ENCODE data around the gene NXPH4. TPM values are rescaled to one million over a fixed set of nuclear protein-coding genes. Genes with fewer than 3 reads are reported as not detected.

The NXPH4 gene
- total and polyA plus RNA-seq, 10 of the 15 experiments (the other 5 are each of a cell fraction or from before 2014, with no cell fraction given): 0.03 to 0.26 TPM; not detected in 8

GRCh38 chr12:57262126-57262822, 45.7 kb downstream of the NXPH4 start:
- Histone ChIP-seq H3K27ac (ENCODE audit: control insufficient read depth, insufficient read depth) (no peak overlapping the region), H3K36me3 (ENCODE audit: control insufficient read depth in 2 of 2, insufficient read depth in 2 of 2, low read length in 1 of 2) (peaks cover 0 to 9% of the 10 kb centered on the region in 2 experiments; a peak in 2 of 4 replicates), H3K4me3 (no peak overlapping the region), H3K79me2 (ENCODE audit: control insufficient read depth, insufficient read depth, low read length) (no peaks in the 10 kb centered on the region), H3K9me3 (replicated peaks; ENCODE audit: control insufficient read depth, insufficient read depth, low read length) (no peaks in the 10 kb centered on the region), H2AFZ (ENCODE audit: control insufficient read depth, low read depth, low read length) (no peak overlapping the region), H3K4me2 (ENCODE audit: control insufficient read depth, insufficient read depth) (no peak overlapping the region), H3K9ac (ENCODE audit: control insufficient read depth, insufficient read depth, low read length) (no peak overlapping the region), H3K27me3 (replicated peaks in 1 of 2; ENCODE audit: control insufficient read depth in 2 of 2, insufficient read depth in 2 of 2, low read length in 1 of 2) (no peaks in the 10 kb centered on the region), H3K4me1 (ENCODE audit: control insufficient read depth, insufficient read depth, low read length) (no peaks in the 10 kb centered on the region), H4K20me1 (ENCODE audit: control insufficient read depth, insufficient read depth) (no peaks in the 10 kb centered on the region)
- POLR2A ChIA-PET: no interaction called here
- WGBS (ENCODE audit: insufficient coverage, insufficient replicate concordance, low lambda C conversion rate, missing lambda C conversion rate): 94% methylated on average over 3 of the region's 3 CpGs
- in situ Hi-C loops (cut with MboI) (loop anchor here (5.0 kb wide), 1 partner anchor 195 kb away; the partner anchor contains the start of genes GLI1 and INHBE), intact Hi-C loops (cut with micrococcal nuclease; ENCODE audit: unreplicated experiment) (no loop called here)
- SMC1A ChIA-PET (ENCODE audit: uncharacterized antibody, unreplicated experiment): interaction anchor here (0.8 to 9.5 kb wide), 2 partner anchors 12 to 191 kb away, joined by 3 to 134 read pairs; partner anchors contain the start of genes INHBE and STAC3
- RAD21 ChIA-PET (ENCODE audit: unreplicated experiment): interaction anchor here (0.6 to 5.4 kb wide), 6 partner anchors 26 to 198 kb away, joined by 3 to 73 read pairs (median 5); partner anchors contain the start of gene INHBE
- ATAC-seq (no peak), DNase-seq (ENCODE audit: low read depth, low spot score) (no peak), FAIRE-seq (no peak)
- BruUV-seq (replicated peaks): no TSS peak
- CTCF ChIA-PET: interaction anchor here (1.1 to 9.4 kb wide), 9 partner anchors 10 to 196 kb away, joined by 3 to 210 read pairs (median 10); partner anchors contain the start of genes INHBE and STAC3
- TF ChIP-seq, protein P1, sequence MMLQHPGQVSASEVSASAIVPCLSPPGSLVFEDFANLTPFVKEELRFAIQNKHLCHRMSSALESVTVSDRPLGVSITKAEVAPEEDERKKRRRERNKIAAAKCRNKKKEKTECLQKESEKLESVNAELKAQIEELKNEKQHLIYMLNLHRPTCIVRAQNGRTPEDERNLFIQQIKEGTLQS (IDR thresholded peaks at IDR 0.05; ENCODE audit: borderline replicate concordance, extremely low read depth, low read depth, low read length): no peak
- no peak for TF ChIP-seq SRF (IDR thresholded peaks at IDR 0.05; ENCODE audit: low read depth in 2 of 2, low read length in 2 of 2)
- TF ChIP-seq HCFC1 (IDR thresholded peaks at IDR 0.05; ENCODE audit: low read length): no peak
- TF ChIP-seq, protein P2, sequence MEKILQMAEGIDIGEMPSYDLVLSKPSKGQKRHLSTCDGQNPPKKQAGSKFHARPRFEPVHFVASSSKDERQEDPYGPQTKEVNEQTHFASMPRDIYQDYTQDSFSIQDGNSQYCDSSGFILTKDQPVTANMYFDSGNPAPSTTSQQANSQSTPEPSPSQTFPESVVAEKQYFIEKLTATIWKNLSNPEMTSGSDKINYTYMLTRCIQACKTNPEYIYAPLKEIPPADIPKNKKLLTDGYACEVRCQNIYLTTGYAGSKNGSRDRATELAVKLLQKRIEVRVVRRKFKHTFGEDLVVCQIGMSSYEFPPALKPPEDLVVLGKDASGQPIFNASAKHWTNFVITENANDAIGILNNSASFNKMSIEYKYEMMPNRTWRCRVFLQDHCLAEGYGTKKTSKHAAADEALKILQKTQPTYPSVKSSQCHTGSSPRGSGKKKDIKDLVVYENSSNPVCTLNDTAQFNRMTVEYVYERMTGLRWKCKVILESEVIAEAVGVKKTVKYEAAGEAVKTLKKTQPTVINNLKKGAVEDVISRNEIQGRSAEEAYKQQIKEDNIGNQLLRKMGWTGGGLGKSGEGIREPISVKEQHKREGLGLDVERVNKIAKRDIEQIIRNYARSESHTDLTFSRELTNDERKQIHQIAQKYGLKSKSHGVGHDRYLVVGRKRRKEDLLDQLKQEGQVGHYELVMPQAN (conservative IDR thresholded peaks at IDR 0.05): no peak
- TF ChIP-seq CBFB (IDR thresholded peaks at IDR 0.05; ENCODE audit: low read depth): no peak
- no peak for TF ChIP-seq STAT1 (conservative IDR thresholded peaks at IDR 0.05)
- no peak for TF ChIP-seq FOXM1 (IDR thresholded peaks at IDR 0.05; ENCODE audit: low read depth, low read length)
- no peak for TF ChIP-seq ZNF622 (IDR thresholded peaks at IDR 0.05)
- no peak for TF ChIP-seq RBBP5 (conservative IDR thresholded peaks at IDR 0.05)
- TF ChIP-seq, protein P3, sequence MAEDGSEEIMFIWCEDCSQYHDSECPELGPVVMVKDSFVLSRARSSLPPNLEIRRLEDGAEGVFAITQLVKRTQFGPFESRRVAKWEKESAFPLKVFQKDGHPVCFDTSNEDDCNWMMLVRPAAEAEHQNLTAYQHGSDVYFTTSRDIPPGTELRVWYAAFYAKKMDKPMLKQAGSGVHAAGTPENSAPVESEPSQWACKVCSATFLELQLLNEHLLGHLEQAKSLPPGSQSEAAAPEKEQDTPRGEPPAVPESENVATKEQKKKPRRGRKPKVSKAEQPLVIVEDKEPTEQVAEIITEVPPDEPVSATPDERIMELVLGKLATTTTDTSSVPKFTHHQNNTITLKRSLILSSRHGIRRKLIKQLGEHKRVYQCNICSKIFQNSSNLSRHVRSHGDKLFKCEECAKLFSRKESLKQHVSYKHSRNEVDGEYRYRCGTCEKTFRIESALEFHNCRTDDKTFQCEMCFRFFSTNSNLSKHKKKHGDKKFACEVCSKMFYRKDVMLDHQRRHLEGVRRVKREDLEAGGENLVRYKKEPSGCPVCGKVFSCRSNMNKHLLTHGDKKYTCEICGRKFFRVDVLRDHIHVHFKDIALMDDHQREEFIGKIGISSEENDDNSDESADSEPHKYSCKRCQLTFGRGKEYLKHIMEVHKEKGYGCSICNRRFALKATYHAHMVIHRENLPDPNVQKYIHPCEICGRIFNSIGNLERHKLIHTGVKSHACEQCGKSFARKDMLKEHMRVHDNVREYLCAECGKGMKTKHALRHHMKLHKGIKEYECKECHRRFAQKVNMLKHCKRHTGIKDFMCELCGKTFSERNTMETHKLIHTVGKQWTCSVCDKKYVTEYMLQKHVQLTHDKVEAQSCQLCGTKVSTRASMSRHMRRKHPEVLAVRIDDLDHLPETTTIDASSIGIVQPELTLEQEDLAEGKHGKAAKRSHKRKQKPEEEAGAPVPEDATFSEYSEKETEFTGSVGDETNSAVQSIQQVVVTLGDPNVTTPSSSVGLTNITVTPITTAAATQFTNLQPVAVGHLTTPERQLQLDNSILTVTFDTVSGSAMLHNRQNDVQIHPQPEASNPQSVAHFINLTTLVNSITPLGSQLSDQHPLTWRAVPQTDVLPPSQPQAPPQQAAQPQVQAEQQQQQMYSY (CRISPR knock-in tag; IDR thresholded peaks at IDR 0.05): no peak
- TF ChIP-seq EP300 (IDR thresholded peaks at IDR 0.05; ENCODE audit: borderline replicate concordance in 1 of 2, control insufficient read depth in 1 of 2, low read depth in 2 of 2, low read length in 2 of 2): no peak
- TF ChIP-seq, protein P4, sequence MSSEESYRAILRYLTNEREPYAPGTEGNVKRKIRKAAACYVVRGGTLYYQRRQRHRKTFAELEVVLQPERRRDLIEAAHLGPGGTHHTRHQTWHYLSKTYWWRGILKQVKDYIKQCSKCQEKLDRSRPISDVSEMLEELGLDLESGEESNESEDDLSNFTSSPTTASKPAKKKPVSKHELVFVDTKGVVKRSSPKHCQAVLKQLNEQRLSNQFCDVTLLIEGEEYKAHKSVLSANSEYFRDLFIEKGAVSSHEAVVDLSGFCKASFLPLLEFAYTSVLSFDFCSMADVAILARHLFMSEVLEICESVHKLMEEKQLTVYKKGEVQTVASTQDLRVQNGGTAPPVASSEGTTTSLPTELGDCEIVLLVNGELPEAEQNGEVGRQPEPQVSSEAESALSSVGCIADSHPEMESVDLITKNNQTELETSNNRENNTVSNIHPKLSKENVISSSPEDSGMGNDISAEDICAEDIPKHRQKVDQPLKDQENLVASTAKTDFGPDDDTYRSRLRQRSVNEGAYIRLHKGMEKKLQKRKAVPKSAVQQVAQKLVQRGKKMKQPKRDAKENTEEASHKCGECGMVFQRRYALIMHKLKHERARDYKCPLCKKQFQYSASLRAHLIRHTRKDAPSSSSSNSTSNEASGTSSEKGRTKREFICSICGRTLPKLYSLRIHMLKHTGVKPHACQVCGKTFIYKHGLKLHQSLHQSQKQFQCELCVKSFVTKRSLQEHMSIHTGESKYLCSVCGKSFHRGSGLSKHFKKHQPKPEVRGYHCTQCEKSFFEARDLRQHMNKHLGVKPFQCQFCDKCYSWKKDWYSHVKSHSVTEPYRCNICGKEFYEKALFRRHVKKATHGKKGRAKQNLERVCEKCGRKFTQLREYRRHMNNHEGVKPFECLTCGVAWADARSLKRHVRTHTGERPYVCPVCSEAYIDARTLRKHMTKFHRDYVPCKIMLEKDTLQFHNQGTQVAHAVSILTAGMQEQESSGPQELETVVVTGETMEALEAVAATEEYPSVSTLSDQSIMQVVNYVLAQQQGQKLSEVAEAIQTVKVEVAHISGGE (CRISPR knock-in tag; IDR thresholded peaks at IDR 0.05): no peak
